Right lobe of liver (tissue), 4 donors: Measurements from ENCODE around the gene SLC2A10.

Experiments used
- CTCF ChIP-seq, 4 donors: fragments of 200-600 bp in 3 of 4; fragments of 450-650 bp in 1 of 4; IDR thresholded peaks; one replicate each; pipeline versions ENCODE4 v1.5.1 to v1.8.0; 2016 to 2022; ENCODE audit warnings: antibody characterized with exemption in 4 of 4, mild to moderate bottlenecking in 2 of 4
- POLR2A ChIP-seq: fragments of 450-650 bp; IDR thresholded peaks from one replicate; pipeline ENCODE4 v1.6.1; 2017; ENCODE audit warnings: antibody characterized with exemption, mild to moderate bottlenecking
- donor health status: DM: no; HTN: no; CAD: no.
- donor health status: DM: no; HTN: no; CAD: no.
- donor health status: DM: no; HTN: yes; CAD: no.

DNA sequence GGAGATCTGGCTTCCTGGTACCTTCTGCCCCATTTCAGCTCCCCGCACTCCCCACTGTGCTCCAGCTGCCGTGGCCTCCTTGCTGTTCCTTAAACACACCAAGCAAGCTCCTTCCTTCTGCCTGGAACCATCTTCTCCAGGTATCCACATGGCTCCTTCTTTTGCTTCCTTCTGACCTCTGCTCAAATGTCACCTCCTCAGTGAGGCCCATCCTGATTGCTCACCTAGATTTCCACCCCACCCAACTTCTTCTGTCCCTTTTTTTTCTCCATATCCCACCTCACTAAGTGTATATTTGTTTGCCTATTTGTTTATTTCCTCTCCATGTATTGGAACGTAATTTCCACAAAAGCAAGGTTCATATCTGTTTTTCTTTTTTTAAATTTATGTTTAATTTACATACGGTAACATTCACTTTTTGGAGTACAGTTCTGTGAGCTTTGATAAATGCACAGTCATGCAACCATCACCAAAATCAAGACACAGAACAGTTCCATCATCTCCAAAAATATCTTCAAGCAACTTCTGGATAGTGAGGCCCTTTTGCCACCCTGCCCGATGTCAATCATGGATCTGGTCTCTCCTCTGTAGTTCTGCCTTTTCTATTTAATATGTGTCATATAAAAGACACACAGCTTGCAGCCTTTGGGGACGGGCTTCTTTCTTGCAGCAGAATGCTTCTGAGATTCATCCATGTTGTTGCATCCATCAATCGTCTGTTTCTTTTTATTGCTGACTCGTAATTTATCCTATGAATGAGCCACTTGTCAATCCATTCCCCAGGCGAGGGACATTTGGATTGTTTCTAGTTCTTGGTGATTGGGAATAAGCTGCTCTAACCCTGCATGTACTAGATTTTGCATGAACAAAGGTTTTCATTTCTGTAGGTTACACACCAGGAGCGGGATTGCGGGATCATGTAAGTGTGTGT is 46.3 kb downstream of the SLC2A10 start:
- TF ChIP-seq CTCF (IDR thresholded peaks at IDR 0.05) = no peak
- no peak for TF ChIP-seq POLR2A
